Upper lobe of left lung (tissue), 6 donors: ENCODE measurements around the gene APLNR. TPM values are rescaled to one million over a fixed set of nuclear protein-coding genes. Genes with fewer than 3 reads are reported as not detected.
A peak's percentile ranks its signal among the peaks of the same experiment; 100 is the strongest.

ENCODE experiments used
- ATAC-seq, 2 donors: fragments of 200-7000 bp; cut with Tn5 transposase; one replicate each; pipeline ENCODE4 v1.9.1; 2022; ENCODE audit warnings: mild to moderate bottlenecking in 2 of 2, moderate library complexity in 2 of 2; ENCODE audit not compliant: low FRiP score in 2 of 2
- DNase-seq, 2 donors: peaks; one replicate each; pipeline ENCODE4 v3.0.0-alpha.2; 2019 to 2020
- H3K27ac ChIP-seq, 4 donors: fragments of 200-600 bp; sonication (generic); one replicate each; pipeline ENCODE4 v1.5.1; 2016 to 2019
- H3K27me3 ChIP-seq, 4 donors: fragments of 200-600 bp; sonication (generic); one replicate each; pipeline ENCODE4 v1.5.1; 2017 to 2019
- H3K36me3 ChIP-seq, 4 donors: fragments of 200-600 bp; sonication (generic); one replicate each; pipeline ENCODE4 v1.5.1; 2016 to 2019
- H3K4me1 ChIP-seq, 4 donors: fragments of 200-600 bp; sonication (generic); one replicate each; pipeline ENCODE4 v1.5.1; 2018 to 2019
- H3K4me3 ChIP-seq, 4 donors: fragments of 200-600 bp; sonication (generic); one replicate each; pipeline ENCODE4 v1.5.1; 2017 to 2019; ENCODE audit warnings: mild to moderate bottlenecking in 2 of 4, moderate library complexity in 1 of 4
- H3K9me3 ChIP-seq, 4 donors: fragments of 200-600 bp; sonication (generic); one replicate each; pipeline ENCODE4 v1.5.1; 2018 to 2019
- CTCF ChIP-seq, 6 experiments: fragments of 450-650 bp in 4 of 6; fragments of 200-600 bp in 2 of 6; sonication (generic) in 2 of 6; IDR thresholded peaks; one replicate each; pipeline ENCODE4 v1.5.1; 2016 to 2019; ENCODE audit warnings: antibody characterized with exemption in 6 of 6
- EP300 ChIP-seq, 4 donors: sonication (generic); formaldehyde crosslinking; IDR thresholded peaks; one replicate each; pipeline ENCODE4 v1.5.1; 2017; ENCODE audit warnings: antibody characterized with exemption in 4 of 4, control low read depth in 2 of 4
- POLR2A ChIP-seq, 4 donors: fragments of 450-650 bp; IDR thresholded peaks; one replicate each; pipeline ENCODE4 v1.5.1; 2016 to 2017; ENCODE audit warnings: antibody characterized with exemption in 4 of 4, mild to moderate bottlenecking in 2 of 4
- POLR2AphosphoS5 ChIP-seq, 2 donors: sonication (generic); formaldehyde crosslinking; IDR thresholded peaks; one replicate each; pipeline ENCODE4 v1.5.1; 2017; ENCODE audit warnings: antibody characterized with exemption in 2 of 2
- WGBS, 2 donors: methylation state at CpG; one replicate each; pipeline ENCODE4 v1.1.5; 2017 to 2018; 5-methylcytosine and 5-hydroxymethylcytosine counted together
- total RNA-seq, 6 donors: library from RNA; depleted of rRNA in 4 of 6; stranded (reverse); fragments of >200 nt in 4 of 6; gene quantifications; one replicate each; pipeline versions ENCODE4 v1.1.0 to v1.2.1, GENCODE V29; 2016 to 2021
- donor health status: DM: no; HTN: no; CAD: no; lungs with moderate emphysema.
- donor health status: DM: no; HTN: yes; CAD: no; lungs with severe emphysema.

Gene APLNR
- total RNA-seq, 6 donors from 2014 or later = 1.1 to 5.7 (median 1.9) TPM; not detected in 1

- DNase-seq (no peak), ATAC-seq (no peak)
- H3K4me3 ChIP-seq = no peak overlapping the region
- TF ChIP-seq POLR2AphosphoS5 (IDR thresholded peaks at IDR 0.05) (no peak), CTCF (IDR thresholded peaks at IDR 0.05) (no peak), POLR2A (IDR thresholded peaks at IDR 0.05) (no peak), EP300 (IDR thresholded peaks at IDR 0.05) (no peak)
- H3K27ac ChIP-seq = no peak overlapping the region
- no peaks in the 10 kb centered on the region for H3K27me3 ChIP-seq
- no peaks in the 10 kb centered on the region for H3K36me3 ChIP-seq
- no peaks in the 10 kb centered on the region for H3K9me3 ChIP-seq
- peaks cover 0 to 6% (median 2%) of the 10 kb centered on the region in 4 donors for H3K4me1 ChIP-seq
These were observed 17.6 kb upstream of the APLNR start for GRCh38 chr11:57254631-57255030.

- WGBS, 2 donors = 36 to 44% methylated on average over 5 of the region's 5 CpGs
- H3K9me3 ChIP-seq = no peaks in the 10 kb centered on the region
- DNase-seq (no peak), ATAC-seq (no peak)
- H3K4me1 ChIP-seq = peaks cover 0 to 6% (median 2%) of the 10 kb centered on the region in 4 donors
- no peaks in the 10 kb centered on the region for H3K36me3 ChIP-seq
- no peak overlapping the region for H3K4me3 ChIP-seq
- no peak overlapping the region for H3K27ac ChIP-seq
- TF ChIP-seq CTCF (IDR thresholded peaks at IDR 0.05) (no peak), POLR2AphosphoS5 (IDR thresholded peaks at IDR 0.05) (no peak), POLR2A (IDR thresholded peaks at IDR 0.05) (no peak), EP300 (IDR thresholded peaks at IDR 0.05) (no peak)
- H3K27me3 ChIP-seq = no peaks in the 10 kb centered on the region
These were observed 14.5 kb upstream of the APLNR start for GRCh38 chr11:57251491-57252104.

- 93 to 94% methylated on average over 2 of the region's 2 CpGs for WGBS, 2 donors
- Histone ChIP-seq H3K9me3 (no peaks in the 10 kb centered on the region), H3K27ac (no peak overlapping the region), H3K4me3 (no peak overlapping the region), H3K36me3 (no peaks in the 10 kb centered on the region), H3K27me3 (no peaks in the 10 kb centered on the region), H3K4me1 (peaks cover 0 to 6% (median 2%) of the 10 kb centered on the region in 4 donors)
- DNase-seq (no peak), ATAC-seq (no peak)
- TF ChIP-seq POLR2AphosphoS5 (IDR thresholded peaks at IDR 0.05) (no peak), CTCF (IDR thresholded peaks at IDR 0.05) (no peak), POLR2A (IDR thresholded peaks at IDR 0.05) (no peak), EP300 (IDR thresholded peaks at IDR 0.05) (no peak)
These were observed 14.0 kb upstream of the APLNR start for GRCh38 chr11:57251037-57251436.

GRCh38 chr11:57249384-57250319 is 12.6 kb upstream of the APLNR start:
- peak overlapping the region in 1 of 4 donors; percentile 29 for H3K27ac ChIP-seq
- TF ChIP-seq POLR2A (IDR thresholded peaks at IDR 0.05) (no peak), POLR2AphosphoS5 (IDR thresholded peaks at IDR 0.05) (no peak), CTCF (IDR thresholded peaks at IDR 0.05) (peak; percentile 52 to 78 (median 72))
- no peaks in the 10 kb centered on the region for H3K27me3 ChIP-seq
- H3K36me3 ChIP-seq = no peaks in the 10 kb centered on the region
- no peaks in the 10 kb centered on the region for H3K9me3 ChIP-seq
- DNase-seq (peak in 1 of 2 donors; percentile 53), ATAC-seq (peak in 1 of 2 donors; percentile 88)
- H3K4me3 ChIP-seq = peak overlapping the region in 1 of 4 donors; percentile 5
- H3K4me1 ChIP-seq = peaks cover 5 to 13% (median 6%) of the 10 kb centered on the region in 4 donors
- WGBS, 2 donors = 32 to 34% methylated on average over 10 of the region's 10 CpGs
